ENCODE results near the gene HDAC4. TPM values are rescaled to one million over a fixed set of nuclear protein-coding genes. Genes with fewer than 3 reads are reported as not detected.

Gene HDAC4
- total and polyA plus RNA-seq, 2 of the 4 experiments (the other 2 are of a cell fraction): 4.1 to 7.2 TPM

GRCh38 chr2:239179851-239180371, 220.9 kb downstream of the HDAC4 start:
- dilution Hi-C loops (cut with HindIII; ENCODE audit: low sequenced_read_pairs, unreplicated experiment): no loop called here
- Histone ChIP-seq H3K56ac (ENCODE audit: extremely low read depth, insufficient read depth, low read length) (no peak overlapping the region), H4K5ac (ENCODE audit: low read depth, low read length) (no peak overlapping the region), H3K36me3 (ENCODE audit: control insufficient read depth, insufficient read depth, low read length) (peaks cover 53% of the 10 kb centered on the region), H2BK120ac (ENCODE audit: low read depth, low read length) (no peak overlapping the region), H2AK9ac (replicated peaks; ENCODE audit: low read depth, low read length, poor library complexity) (no peak overlapping the region), H3K4ac (ENCODE audit: low read depth, low read length) (no peak overlapping the region), H3K9ac (ENCODE audit: low read depth, low read length) (no peak overlapping the region), H2AFZ (replicated peaks; ENCODE audit: low read length, poor library complexity) (no peak overlapping the region), H3K27me3 (ENCODE audit: control insufficient read depth, insufficient read depth, low read length) (no peaks in the 10 kb centered on the region), H4K20me1 (ENCODE audit: insufficient read depth, low read length) (no peaks in the 10 kb centered on the region), H2BK5ac (ENCODE audit: low read depth, low read length, poor library complexity, severe bottlenecking) (no peak overlapping the region), H3K79me1 (ENCODE audit: low read depth in 1 of 2, low read length in 2 of 2) (no peaks in the 10 kb centered on the region; a peak in 1 of 4 replicates), H3K27ac (ENCODE audit: insufficient read depth, low read length) (no peak overlapping the region), H3K4me1 (ENCODE audit: control insufficient read depth, insufficient read depth, low read length) (no peaks in the 10 kb centered on the region), H3K23ac (ENCODE audit: low read depth, low read length) (no peak overlapping the region), H4K91ac (ENCODE audit: insufficient read depth, low read depth, low read length) (no peak overlapping the region), H3K18ac (ENCODE audit: low read depth, low read length) (no peak overlapping the region), H2AK5ac (ENCODE audit: low read depth, low read length) (no peak overlapping the region), H4K8ac (ENCODE audit: low read depth in 2 of 2, low read length in 2 of 2) (no peak overlapping the region), H3K4me2 (ENCODE audit: low read depth, low read length) (no peak overlapping the region), H2BK20ac (ENCODE audit: low read depth, low read length) (no peak overlapping the region), H2BK15ac (ENCODE audit: low read depth, low read length) (no peak overlapping the region), H3K9me3 (ENCODE audit: control insufficient read depth, insufficient read depth, low read length) (no peaks in the 10 kb centered on the region), H3K14ac (replicated peaks; ENCODE audit: low read depth, low read length) (no peak overlapping the region), H3K4me3 (ENCODE audit: insufficient read depth, low read depth, low read length) (no peak overlapping the region), H3K9me1 (ENCODE audit: insufficient read depth, low read length) (no peaks in the 10 kb centered on the region)
- no TSS peak for BruUV-seq (replicated peaks)
- intact Hi-C loops (cut with micrococcal nuclease): no loop called here
- DNase-seq (no peak), ATAC-seq (ENCODE audit: low read depth) (no peak)
- in situ Hi-C loops (cut with MboI; ENCODE audit: low sequenced_read_pairs): no loop called here
- TF ChIP-seq RFX5 (IDR thresholded peaks at IDR 0.05; ENCODE audit: low read depth, low read length) (no peak), CEBPB (IDR thresholded peaks at IDR 0.05; ENCODE audit: low read depth, low read length) (no peak), NFE2L2 (IDR thresholded peaks at IDR 0.05; ENCODE audit: low read depth, low read length) (no peak), POLR2A (IDR thresholded peaks at IDR 0.05; ENCODE audit: low read depth, low read length) (no peak), SMC3 (IDR thresholded peaks at IDR 0.05; ENCODE audit: low read depth, low read length) (no peak), MAZ (IDR thresholded peaks at IDR 0.05; ENCODE audit: borderline replicate concordance, low read depth, low read length) (no peak), FOS (IDR thresholded peaks at IDR 0.05; ENCODE audit: low read depth, low read length) (no peak), ELK1 (IDR thresholded peaks at IDR 0.05; ENCODE audit: borderline replicate concordance, low read depth, low read length) (no peak), MAFK (IDR thresholded peaks at IDR 0.05; ENCODE audit: low read depth, low read length) (no peak), BHLHE40 (IDR thresholded peaks at IDR 0.05; ENCODE audit: low read depth, low read length) (no peak), USF2 (IDR thresholded peaks at IDR 0.05; ENCODE audit: low read depth, low read length) (no peak), RAD21 (IDR thresholded peaks at IDR 0.05; ENCODE audit: low read length) (no peak), MXI1 (IDR thresholded peaks at IDR 0.05; ENCODE audit: borderline replicate concordance, low read depth, low read length) (no peak), RCOR1 (IDR thresholded peaks at IDR 0.05; ENCODE audit: insufficient replicate concordance, low read length) (no peak), CHD1 (IDR thresholded peaks at IDR 0.05; ENCODE audit: low read depth, low read length) (no peak)
- TF ChIP-seq, protein P1, sequence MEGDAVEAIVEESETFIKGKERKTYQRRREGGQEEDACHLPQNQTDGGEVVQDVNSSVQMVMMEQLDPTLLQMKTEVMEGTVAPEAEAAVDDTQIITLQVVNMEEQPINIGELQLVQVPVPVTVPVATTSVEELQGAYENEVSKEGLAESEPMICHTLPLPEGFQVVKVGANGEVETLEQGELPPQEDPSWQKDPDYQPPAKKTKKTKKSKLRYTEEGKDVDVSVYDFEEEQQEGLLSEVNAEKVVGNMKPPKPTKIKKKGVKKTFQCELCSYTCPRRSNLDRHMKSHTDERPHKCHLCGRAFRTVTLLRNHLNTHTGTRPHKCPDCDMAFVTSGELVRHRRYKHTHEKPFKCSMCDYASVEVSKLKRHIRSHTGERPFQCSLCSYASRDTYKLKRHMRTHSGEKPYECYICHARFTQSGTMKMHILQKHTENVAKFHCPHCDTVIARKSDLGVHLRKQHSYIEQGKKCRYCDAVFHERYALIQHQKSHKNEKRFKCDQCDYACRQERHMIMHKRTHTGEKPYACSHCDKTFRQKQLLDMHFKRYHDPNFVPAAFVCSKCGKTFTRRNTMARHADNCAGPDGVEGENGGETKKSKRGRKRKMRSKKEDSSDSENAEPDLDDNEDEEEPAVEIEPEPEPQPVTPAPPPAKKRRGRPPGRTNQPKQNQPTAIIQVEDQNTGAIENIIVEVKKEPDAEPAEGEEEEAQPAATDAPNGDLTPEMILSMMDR (conservative IDR thresholded peaks at IDR 0.05; ENCODE audit: low read depth, low read length): no peak
- ChIA-PET CTCF (no interaction called here), POLR2A (ENCODE audit: unreplicated experiment) (no interaction called here)
- WGBS, 2 experiments (ENCODE audit: extremely low coverage in 2 of 2, insufficient read length in 1 of 2): 98% methylated on average over 9 of the region's 22 CpGs; no CpG with 5 or more reads in 1 of the 2 experiments

All from IMR-90 (cell line).